Measurements from ENCODE around the gene CCDC70.
"Not testable (repeated sequence)": the region's sequence is repeated elsewhere in the genome, so short reads cannot be mapped to it uniquely, and the experiment has no call there.

CCDC70 gene

DNA sequence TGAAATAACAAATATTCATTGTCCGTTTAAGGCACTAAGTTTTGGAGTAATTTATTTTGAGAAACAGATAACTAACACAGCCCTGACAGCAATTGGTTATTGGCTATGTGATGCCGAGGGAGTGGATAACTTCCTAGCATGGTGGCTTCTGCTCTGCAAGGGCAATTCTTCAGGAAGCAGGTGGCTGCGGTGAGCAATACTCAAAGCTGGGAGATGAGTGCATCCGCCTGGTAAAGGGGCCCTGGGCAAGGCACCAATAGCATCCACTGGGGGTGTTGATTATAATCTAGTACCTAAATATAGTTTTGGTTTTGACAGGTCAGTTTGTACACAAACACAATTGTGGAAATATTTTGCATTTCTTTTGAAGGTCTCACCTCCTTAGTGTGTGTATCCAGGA lies 41.0 kb downstream of the CCDC70 start:
- TF ChIP-seq CTCF (IDR thresholded peaks at IDR 0.05; ENCODE audit: low read length, missing control alignments): no peak
- no peak overlapping the region for H3K4me3 ChIP-seq (replicated peaks; ENCODE audit: low read depth, low read length)
- DNase-seq (ENCODE audit: low read depth): no peak

- H3K4me3 ChIP-seq (replicated peaks; ENCODE audit: low read depth, low read length): no peak overlapping the region
- no peak for TF ChIP-seq CTCF (IDR thresholded peaks at IDR 0.05; ENCODE audit: low read length, missing control alignments)
- no peak for DNase-seq (ENCODE audit: low read depth)
These were observed 44.0 kb downstream of the CCDC70 start for GRCh38 chr13:51905787-51906186.

- no peak overlapping the region for H3K4me3 ChIP-seq (replicated peaks; ENCODE audit: low read depth, low read length)
- no peak for DNase-seq (ENCODE audit: low read depth)
- no peak for TF ChIP-seq CTCF (IDR thresholded peaks at IDR 0.05; ENCODE audit: low read length, missing control alignments)
These were observed 44.8 kb downstream of the CCDC70 start for GRCh38 chr13:51906581-51906980.

- no peak overlapping the region for H3K4me3 ChIP-seq (replicated peaks; ENCODE audit: low read depth, low read length)
- DNase-seq (ENCODE audit: low read depth): no peak
- no peak for TF ChIP-seq CTCF (IDR thresholded peaks at IDR 0.05; ENCODE audit: low read length, missing control alignments)
These were observed 45.4 kb downstream of the CCDC70 start for GRCh38 chr13:51907040-51907732.

DNA sequence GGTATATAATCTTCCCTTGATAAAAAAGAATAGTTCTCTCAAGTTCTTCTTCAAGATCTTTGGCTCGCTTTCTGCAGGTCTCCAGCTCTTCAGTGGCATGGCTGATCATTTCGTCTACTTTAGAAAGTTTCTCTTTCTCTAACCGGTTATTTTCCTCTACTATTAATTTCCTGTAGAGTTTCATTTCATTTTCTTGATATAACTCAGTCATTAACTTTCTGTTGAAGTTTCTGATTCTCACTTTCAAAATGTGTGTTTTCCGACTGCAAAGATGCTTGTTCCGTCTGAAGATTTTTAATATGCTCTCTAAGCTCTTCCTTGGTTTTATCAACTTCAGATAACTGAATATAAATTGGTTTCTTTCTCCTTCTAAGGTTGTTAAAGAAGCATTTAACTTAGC lies 47.5 kb downstream of the CCDC70 start:
- not testable (repeated sequence) for H3K4me3 ChIP-seq (replicated peaks; ENCODE audit: low read depth, low read length); DNase-seq (ENCODE audit: low read depth)

- no peak for TF ChIP-seq CTCF (IDR thresholded peaks at IDR 0.05; ENCODE audit: low read length, missing control alignments)
- DNase-seq (ENCODE audit: low read depth): no peak
- H3K4me3 ChIP-seq (replicated peaks; ENCODE audit: low read depth, low read length): no peak overlapping the region
These were observed 48.7 kb downstream of the CCDC70 start for GRCh38 chr13:51910508-51910907.

DNA sequence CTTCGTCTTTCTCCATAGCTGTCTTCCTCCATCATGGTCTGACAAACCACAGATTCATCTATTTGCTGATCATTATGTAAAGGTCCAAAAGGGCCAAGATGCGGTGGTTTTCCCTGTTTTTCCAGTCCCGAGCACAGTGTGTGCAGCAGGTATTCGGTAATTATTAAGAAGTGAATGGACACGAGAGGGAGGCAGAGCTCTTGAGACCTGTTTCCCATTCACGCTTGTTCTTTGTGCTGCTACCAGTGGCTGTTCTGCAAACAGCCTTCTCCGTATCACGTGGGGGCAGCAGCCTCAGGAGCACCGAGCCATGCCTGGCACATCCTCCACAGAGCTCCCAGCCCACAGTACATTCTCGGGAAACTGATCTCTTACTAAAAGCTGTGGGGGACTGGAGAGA lies 50.3 kb downstream of the CCDC70 start:
- no peak overlapping the region for H3K4me3 ChIP-seq (replicated peaks; ENCODE audit: low read depth, low read length)
- no peak for DNase-seq (ENCODE audit: low read depth)
- no peak for TF ChIP-seq CTCF (IDR thresholded peaks at IDR 0.05; ENCODE audit: low read length, missing control alignments)

Data from fibroblast of pulmonary artery (primary cell).